ENCODE measurements around the gene NDUFAF2.

Gene NDUFAF2

GRCh38 chr5:61141801-61142200 is 196.8 kb downstream of the NDUFAF2 start:
- no peak overlapping the region for H3K4me3 ChIP-seq (replicated peaks; ENCODE audit: low read depth, low read length)
- H3K27me3 ChIP-seq (replicated peaks; ENCODE audit: control insufficient read depth, insufficient read depth, low read length), result no peaks in the 10 kb centered on the region
- TF ChIP-seq CTCF (IDR thresholded peaks at IDR 0.05; ENCODE audit: insufficient read depth, low read length, poor library complexity, severe bottlenecking), result no peak
- no peaks in the 10 kb centered on the region for H3K36me3 ChIP-seq (ENCODE audit: control insufficient read depth, insufficient read depth, low read length)
- no peak for DNase-seq (ENCODE audit: extremely low read depth, insufficient read length)

GRCh38 chr5:61142391-61142790 is 197.4 kb downstream of the NDUFAF2 start:
- no peak for DNase-seq (ENCODE audit: extremely low read depth, insufficient read length)
- no peak for TF ChIP-seq CTCF (IDR thresholded peaks at IDR 0.05; ENCODE audit: insufficient read depth, low read length, poor library complexity, severe bottlenecking)

GRCh38 chr5:61142811-61143210 is 197.8 kb downstream of the NDUFAF2 start:
- no peak overlapping the region for H3K4me3 ChIP-seq (replicated peaks; ENCODE audit: low read depth, low read length)
- DNase-seq (ENCODE audit: extremely low read depth, insufficient read length), result no peak
- TF ChIP-seq CTCF (IDR thresholded peaks at IDR 0.05; ENCODE audit: insufficient read depth, low read length, poor library complexity, severe bottlenecking), result no peak
- H3K36me3 ChIP-seq (ENCODE audit: control insufficient read depth, insufficient read depth, low read length), result no peaks in the 10 kb centered on the region
- no peaks in the 10 kb centered on the region for H3K27me3 ChIP-seq (replicated peaks; ENCODE audit: control insufficient read depth, insufficient read depth, low read length)

More at GRCh38 chr5:61142391-61142790, 197.4 kb downstream of the NDUFAF2 start:
- Histone ChIP-seq H3K27me3 (replicated peaks; ENCODE audit: control insufficient read depth, insufficient read depth, low read length) (no peaks in the 10 kb centered on the region), H3K36me3 (ENCODE audit: control insufficient read depth, insufficient read depth, low read length) (no peaks in the 10 kb centered on the region), H3K4me3 (replicated peaks; ENCODE audit: low read depth, low read length) (no peak overlapping the region)

GRCh38 chr5:61148515-61148914 is 203.5 kb downstream of the NDUFAF2 start:
- DNase-seq (ENCODE audit: extremely low read depth, insufficient read length), result no peak
- TF ChIP-seq CTCF (IDR thresholded peaks at IDR 0.05; ENCODE audit: insufficient read depth, low read length, poor library complexity, severe bottlenecking), result no peak
- no peak overlapping the region for H3K4me3 ChIP-seq (replicated peaks; ENCODE audit: low read depth, low read length)
- no peaks in the 10 kb centered on the region for H3K36me3 ChIP-seq (ENCODE audit: control insufficient read depth, insufficient read depth, low read length)
- H3K27me3 ChIP-seq (replicated peaks; ENCODE audit: control insufficient read depth, insufficient read depth, low read length), result no peaks in the 10 kb centered on the region

- TF ChIP-seq CTCF (IDR thresholded peaks at IDR 0.05; ENCODE audit: insufficient read depth, low read length, poor library complexity, severe bottlenecking), result no peak
- no peak overlapping the region for H3K4me3 ChIP-seq (replicated peaks; ENCODE audit: low read depth, low read length)
- no peak for DNase-seq (ENCODE audit: extremely low read depth, insufficient read length)
- H3K27me3 ChIP-seq (replicated peaks; ENCODE audit: control insufficient read depth, insufficient read depth, low read length), result no peaks in the 10 kb centered on the region
- peaks cover 1% of the 10 kb centered on the region for H3K36me3 ChIP-seq (ENCODE audit: control insufficient read depth, insufficient read depth, low read length)
Measured at GRCh38 chr5:61151893-61152292, 206.9 kb downstream of the NDUFAF2 start.

- no peak for TF ChIP-seq CTCF (IDR thresholded peaks at IDR 0.05; ENCODE audit: insufficient read depth, low read length, poor library complexity, severe bottlenecking)
- H3K36me3 ChIP-seq (ENCODE audit: control insufficient read depth, insufficient read depth, low read length), result peaks cover 1% of the 10 kb centered on the region
- DNase-seq (ENCODE audit: extremely low read depth, insufficient read length), result no peak
Measured at GRCh38 chr5:61159070-61159469, 214.1 kb downstream of the NDUFAF2 start.

More at GRCh38 chr5:61159070-61159469, 214.1 kb downstream of the NDUFAF2 start:
- Histone ChIP-seq H3K27me3 (replicated peaks; ENCODE audit: control insufficient read depth, insufficient read depth, low read length) (no peaks in the 10 kb centered on the region), H3K4me3 (replicated peaks; ENCODE audit: low read depth, low read length) (no peak overlapping the region)
